Lower lobe of right lung (tissue), 2 donors: ENCODE data around the gene CYP4F8. TPM values are rescaled to one million over a fixed set of nuclear protein-coding genes. Genes with fewer than 3 reads are reported as not detected.

Experiments used
- ATAC-seq, 2 donors: fragments of 200-7000 bp; cut with Tn5 transposase; one replicate each; pipeline ENCODE4 v1.9.1; 2020 to 2022; ENCODE audit warnings: mild to moderate bottlenecking in 2 of 2, moderate library complexity in 2 of 2
- DNase-seq: peaks from one replicate; pipeline ENCODE4 v3.0.0-alpha.2; 2020
- H3K27ac ChIP-seq: fragments of 200-600 bp; one replicate; pipeline ENCODE4 v1.8.0; 2022
- H3K27me3 ChIP-seq: fragments of 200-600 bp; one replicate; pipeline ENCODE4 v1.8.0; 2022; ENCODE audit warnings: low read depth
- H3K36me3 ChIP-seq: fragments of 200-600 bp; one replicate; pipeline ENCODE4 v1.8.0; 2022; ENCODE audit warnings: mild to moderate bottlenecking
- H3K4me1 ChIP-seq: fragments of 200-600 bp; one replicate; pipeline ENCODE4 v1.8.0; 2022
- H3K4me3 ChIP-seq: fragments of 200-600 bp; one replicate; pipeline ENCODE4 v1.8.0; 2022; ENCODE audit warnings: mild to moderate bottlenecking
- H3K9me3 ChIP-seq: fragments of 200-600 bp; one replicate; pipeline ENCODE4 v1.8.0; 2022
- intact Hi-C: fragments of 100-400 bp; cut with DNase I; formaldehyde crosslinking; loops from one replicate; pipeline ENCODE4 v1.11.0; 2022
- long read RNA-seq: library from polyadenylated mRNA; unstranded; transcript quantifications from one replicate; pipeline ENCODE4 v2.0.0, GENCODE V29; 2021
- total RNA-seq: library from RNA; stranded (reverse); fragmentation: NEBNext Ultra II Directional; extraction: Animal tissue kit (Norgen Biotek cat#: 25700); gene quantifications from one replicate; pipeline ENCODE4 v1.2.1, GENCODE V29; 2021
- TF ChIP-seq, protein P1 (sequence below): fragments of 200-600 bp; IDR thresholded peaks from one replicate; pipeline ENCODE4 v1.8.0; 2022; ENCODE audit warnings: antibody characterized with exemption, mild to moderate bottlenecking
- donor health status: DM: no; HTN: yes; CAD: no; lungs with severe emphysema.

The CYP4F8 gene, protein sequence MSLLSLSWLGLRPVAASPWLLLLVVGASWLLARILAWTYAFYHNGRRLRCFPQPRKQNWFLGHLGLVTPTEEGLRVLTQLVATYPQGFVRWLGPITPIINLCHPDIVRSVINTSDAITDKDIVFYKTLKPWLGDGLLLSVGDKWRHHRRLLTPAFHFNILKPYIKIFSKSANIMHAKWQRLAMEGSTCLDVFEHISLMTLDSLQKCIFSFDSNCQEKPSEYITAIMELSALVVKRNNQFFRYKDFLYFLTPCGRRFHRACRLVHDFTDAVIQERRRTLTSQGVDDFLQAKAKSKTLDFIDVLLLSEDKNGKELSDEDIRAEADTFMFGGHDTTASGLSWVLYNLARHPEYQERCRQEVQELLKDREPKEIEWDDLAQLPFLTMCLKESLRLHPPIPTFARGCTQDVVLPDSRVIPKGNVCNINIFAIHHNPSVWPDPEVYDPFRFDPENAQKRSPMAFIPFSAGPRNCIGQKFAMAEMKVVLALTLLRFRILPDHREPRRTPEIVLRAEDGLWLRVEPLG
- not detected for total RNA-seq
- long read RNA-seq: 0 reads

DNA sequence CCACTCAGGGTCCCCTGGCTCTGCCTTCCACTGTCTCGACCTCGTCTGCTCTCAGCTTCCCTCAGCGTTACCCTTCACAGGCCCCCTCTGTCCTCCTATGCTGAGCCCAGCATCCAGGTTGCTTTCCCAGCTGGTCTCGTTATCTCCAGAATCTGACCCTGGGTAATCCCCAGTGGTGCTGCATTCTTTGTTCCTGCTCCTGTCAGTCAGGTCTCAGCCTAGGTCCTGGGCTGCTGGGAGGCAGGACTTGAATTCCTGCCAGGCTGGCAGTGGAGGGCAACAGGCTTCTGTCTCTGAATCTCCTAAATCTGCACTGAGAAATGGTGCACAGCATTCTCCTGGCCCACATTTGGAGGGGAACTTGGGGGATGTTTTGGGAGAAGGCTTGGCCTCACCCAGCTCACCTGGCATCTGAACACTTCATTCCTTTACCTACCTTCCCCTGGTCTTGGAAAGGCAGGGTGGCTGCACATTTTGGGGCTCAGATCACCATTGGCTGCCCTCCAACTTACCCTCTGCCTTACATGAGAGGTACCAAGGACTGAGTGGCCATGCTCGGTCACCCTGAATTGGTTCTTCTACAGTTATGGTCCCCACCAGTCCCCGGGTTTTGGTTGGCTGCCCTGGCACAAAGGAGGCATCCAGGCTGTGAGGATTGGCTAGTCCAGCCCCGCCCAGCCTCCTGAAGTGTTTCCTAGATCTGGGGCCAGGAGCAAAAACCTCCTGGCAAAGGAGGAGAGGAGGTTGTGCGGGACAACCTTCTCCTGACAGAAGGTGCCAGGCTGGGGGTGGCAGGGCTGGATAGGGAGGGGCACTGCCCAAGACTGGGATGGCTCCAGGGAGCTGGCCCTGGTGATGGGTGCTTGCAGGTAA is at the start of gene CYP4F8:
CYP4F8 (plus strand) TSS at position 712 of the 873 bp plus-strand sequence. CDS start 399 bp downstream, outside the sequence.
- intact Hi-C loops: no loop called here
- Histone ChIP-seq H3K27me3 (peaks cover 14% of the 10 kb centered on the region), H3K36me3 (no peaks in the 10 kb centered on the region), H3K4me1 (no peaks in the 10 kb centered on the region), H3K4me3 (no peak within 1 kb of the TSS), H3K27ac (no peak within 1 kb of the TSS), H3K9me3 (no peaks in the 10 kb centered on the region)
- ATAC-seq (no peak), DNase-seq (no peak)
- TF ChIP-seq, protein P1, sequence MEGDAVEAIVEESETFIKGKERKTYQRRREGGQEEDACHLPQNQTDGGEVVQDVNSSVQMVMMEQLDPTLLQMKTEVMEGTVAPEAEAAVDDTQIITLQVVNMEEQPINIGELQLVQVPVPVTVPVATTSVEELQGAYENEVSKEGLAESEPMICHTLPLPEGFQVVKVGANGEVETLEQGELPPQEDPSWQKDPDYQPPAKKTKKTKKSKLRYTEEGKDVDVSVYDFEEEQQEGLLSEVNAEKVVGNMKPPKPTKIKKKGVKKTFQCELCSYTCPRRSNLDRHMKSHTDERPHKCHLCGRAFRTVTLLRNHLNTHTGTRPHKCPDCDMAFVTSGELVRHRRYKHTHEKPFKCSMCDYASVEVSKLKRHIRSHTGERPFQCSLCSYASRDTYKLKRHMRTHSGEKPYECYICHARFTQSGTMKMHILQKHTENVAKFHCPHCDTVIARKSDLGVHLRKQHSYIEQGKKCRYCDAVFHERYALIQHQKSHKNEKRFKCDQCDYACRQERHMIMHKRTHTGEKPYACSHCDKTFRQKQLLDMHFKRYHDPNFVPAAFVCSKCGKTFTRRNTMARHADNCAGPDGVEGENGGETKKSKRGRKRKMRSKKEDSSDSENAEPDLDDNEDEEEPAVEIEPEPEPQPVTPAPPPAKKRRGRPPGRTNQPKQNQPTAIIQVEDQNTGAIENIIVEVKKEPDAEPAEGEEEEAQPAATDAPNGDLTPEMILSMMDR: no peak

DNA sequence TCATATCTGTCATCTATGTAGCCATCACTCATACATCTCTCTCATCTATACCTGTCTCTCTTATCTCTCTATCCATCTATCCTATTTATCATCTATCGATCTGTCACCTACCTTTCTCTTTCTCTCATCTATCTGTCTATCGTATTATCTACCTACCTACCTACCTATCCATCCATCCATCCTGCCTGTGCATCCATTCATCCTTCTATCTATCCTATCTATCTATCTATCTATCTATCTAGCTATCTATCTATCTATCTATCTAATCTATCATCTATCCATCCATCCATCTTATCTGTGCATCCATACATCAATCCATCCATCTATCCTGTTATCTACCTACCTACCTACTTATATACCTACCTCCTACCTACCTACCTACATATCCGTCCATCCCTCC is 44.6 kb upstream of the CYP4F8 start:
- intact Hi-C loops: no loop called here
- ATAC-seq (no peak), DNase-seq (no peak)
- TF ChIP-seq, protein P1: no peak
- H3K27me3 ChIP-seq: peaks cover 29% of the 10 kb centered on the region
- no peaks in the 10 kb centered on the region for H3K9me3 ChIP-seq
- no peak overlapping the region for H3K4me3 ChIP-seq
- H3K4me1 ChIP-seq: no peaks in the 10 kb centered on the region
- no peaks in the 10 kb centered on the region for H3K36me3 ChIP-seq
- H3K27ac ChIP-seq: no peak overlapping the region

DNA sequence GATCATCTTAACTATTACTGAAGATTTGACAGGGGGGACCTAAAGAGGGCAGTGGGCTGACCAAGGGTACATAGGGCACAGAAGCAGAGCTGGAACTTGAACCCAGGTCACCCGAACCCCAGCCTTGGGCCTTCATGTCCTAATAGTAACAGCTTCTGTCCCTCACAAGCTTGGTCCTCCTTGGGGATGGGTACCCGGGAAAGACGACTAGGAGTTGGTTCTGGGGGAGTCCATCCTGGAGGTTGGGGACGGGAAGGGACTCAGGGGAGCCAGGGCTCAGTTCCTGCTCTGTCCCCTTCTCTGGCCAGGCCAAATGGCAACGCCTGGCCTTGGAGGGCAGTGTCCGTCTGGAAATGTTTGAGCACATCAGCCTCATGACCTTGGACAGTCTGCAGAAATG is 39.6 kb upstream of the CYP4F8 start:
- Histone ChIP-seq H3K36me3 (no peaks in the 10 kb centered on the region), H3K4me1 (no peaks in the 10 kb centered on the region), H3K4me3 (no peak overlapping the region), H3K27me3 (peaks cover 16% of the 10 kb centered on the region), H3K27ac (no peak overlapping the region), H3K9me3 (no peaks in the 10 kb centered on the region)
- DNase-seq (no peak), ATAC-seq (no peak)
- intact Hi-C loops: no loop called here
- TF ChIP-seq, protein P1: no peak

DNA sequence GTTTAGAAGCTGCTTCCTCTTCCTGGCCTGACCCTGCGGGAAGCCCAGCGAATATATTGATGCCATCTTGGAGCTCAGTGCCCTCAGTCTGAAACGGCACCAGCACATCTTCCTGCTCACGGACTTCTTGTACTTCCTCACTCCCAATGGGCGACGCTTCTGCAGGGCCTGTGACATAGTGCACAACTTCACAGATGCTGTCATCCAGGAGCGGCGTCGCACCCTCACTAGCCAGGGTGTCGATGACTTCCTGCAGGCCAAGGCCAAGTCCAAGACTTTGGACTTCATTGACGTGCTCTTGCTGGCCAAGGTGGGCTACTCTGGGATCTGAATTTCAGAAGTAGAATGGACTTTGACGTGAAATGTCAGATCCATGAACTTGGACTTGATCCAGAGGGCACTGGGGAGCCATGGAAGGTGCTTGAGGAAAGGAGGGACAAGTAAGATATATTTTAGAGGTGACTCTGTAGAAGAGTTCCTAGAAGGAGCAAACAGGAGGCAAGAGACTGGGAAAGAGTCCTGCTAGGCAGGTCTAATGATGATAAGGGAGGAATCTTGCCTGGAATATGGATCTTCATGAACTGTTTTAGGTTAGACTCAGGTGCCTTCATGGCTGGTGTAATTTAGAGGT is 38.4 kb upstream of the CYP4F8 start:
- no peak overlapping the region for H3K27ac ChIP-seq
- ATAC-seq (no peak), DNase-seq (no peak)
- intact Hi-C loops: no loop called here
- H3K4me3 ChIP-seq: no peak overlapping the region
- TF ChIP-seq, protein P1: no peak
- no peaks in the 10 kb centered on the region for H3K9me3 ChIP-seq
- peaks cover 17% of the 10 kb centered on the region for H3K27me3 ChIP-seq
- H3K36me3 ChIP-seq: no peaks in the 10 kb centered on the region
- H3K4me1 ChIP-seq: no peaks in the 10 kb centered on the region

DNA sequence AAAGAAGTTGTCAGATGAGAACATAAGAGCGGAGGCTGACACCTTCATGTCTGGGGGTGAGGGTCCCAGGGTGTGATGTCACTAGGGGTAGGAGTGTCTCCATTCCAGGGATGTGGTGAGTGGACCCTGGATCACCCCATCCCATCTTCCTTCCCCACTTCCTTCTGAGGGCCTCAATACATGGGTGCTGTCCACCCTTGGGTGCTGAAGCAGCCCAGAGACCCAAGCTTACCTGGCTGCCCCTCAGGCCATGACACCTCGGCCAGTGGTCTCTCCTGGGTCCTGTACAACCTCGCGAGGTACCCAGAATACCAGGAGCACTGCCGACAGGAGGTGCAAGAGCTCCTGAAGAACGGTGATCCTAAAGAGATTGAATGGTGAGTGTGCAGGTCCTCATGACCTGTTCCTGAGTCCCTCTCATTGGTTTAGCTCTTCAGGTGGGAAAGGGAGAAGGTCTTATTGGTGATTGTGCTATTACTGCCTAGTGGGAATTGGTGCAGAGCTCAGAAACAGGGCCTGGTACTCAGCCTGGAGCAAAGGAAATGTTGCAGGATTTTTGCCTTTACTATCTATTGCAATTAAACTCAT is 37.7 kb upstream of the CYP4F8 start:
- Histone ChIP-seq H3K4me1 (no peaks in the 10 kb centered on the region), H3K4me3 (no peak overlapping the region), H3K27ac (no peak overlapping the region), H3K36me3 (no peaks in the 10 kb centered on the region), H3K27me3 (peaks cover 16% of the 10 kb centered on the region), H3K9me3 (no peaks in the 10 kb centered on the region)
- DNase-seq (no peak), ATAC-seq (no peak)
- intact Hi-C loops: no loop called here
- TF ChIP-seq, protein P1: no peak
